HG03039 (cell line): ENCODE data around the gene XRCC4.
"Not testable (repeated sequence)": the region's sequence is repeated elsewhere in the genome, so short reads cannot be mapped to it uniquely, and the experiment has no call there.

Experiments
- ATAC-seq: cut with Tn5 transposase; IDR thresholded peaks from one replicate; pipeline ENCODE4 v1.9.1; 2021; ENCODE audit warnings: mild to moderate bottlenecking, moderate library complexity; ENCODE audit not compliant: unreplicated experiment

Gene XRCC4

GRCh38 chr5:83076742-83077661, at the start of gene XRCC4, which contains the start of gene TMEM167A:
Gene XRCC4 (plus strand): TSS chr5:83077547. CDS start chr5:83104920, 27,373 bp downstream.
Gene TMEM167A (minus strand): TSS chr5:83077394. CDS start chr5:83077323, 71 bp downstream.
- ATAC-seq: peak; percentile 98

DNA sequence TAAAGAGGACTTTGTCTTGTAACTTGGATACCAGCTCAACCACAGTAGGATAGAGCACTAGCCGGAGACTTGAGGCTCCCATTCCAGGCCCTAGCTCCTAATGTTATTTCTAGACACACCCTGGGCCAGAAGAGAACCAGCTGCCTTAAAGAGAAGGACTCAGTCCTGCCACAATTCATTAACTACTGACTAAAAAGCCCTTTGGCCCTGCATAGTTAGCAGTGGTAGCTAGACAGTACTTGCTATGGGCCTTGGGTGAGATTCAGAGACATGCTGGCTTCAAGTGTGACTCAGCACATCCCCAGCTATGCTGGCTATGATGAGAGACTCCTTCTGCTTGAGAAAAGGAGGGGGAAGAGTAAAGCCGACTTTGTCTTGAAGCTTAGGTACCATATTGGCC, 47.4 kb upstream of the XRCC4 start:
- no peak for ATAC-seq

DNA sequence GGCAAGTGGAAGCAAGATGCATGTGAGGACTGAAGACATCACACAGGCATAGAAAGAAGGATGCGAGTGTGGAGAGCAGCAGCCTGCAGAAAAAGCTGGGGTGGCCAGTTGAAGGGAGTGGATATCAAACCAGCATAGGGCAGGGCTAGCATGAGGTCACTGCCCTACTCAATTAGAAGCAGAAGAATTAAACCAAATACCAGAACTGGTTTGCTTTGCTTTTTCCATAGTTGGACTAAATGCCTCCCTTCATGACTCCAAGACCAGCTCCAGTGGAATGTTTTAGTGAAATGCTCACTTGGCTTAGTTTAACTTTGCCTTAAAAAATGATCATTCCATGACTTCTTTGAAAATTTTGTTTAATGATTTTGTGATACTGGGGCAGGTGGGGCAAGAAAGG, 46.0 kb upstream of the XRCC4 start:
- ATAC-seq: no peak

GRCh38 chr5:83034036-83034435, 43.3 kb upstream of the XRCC4 start:
- ATAC-seq: no peak

DNA sequence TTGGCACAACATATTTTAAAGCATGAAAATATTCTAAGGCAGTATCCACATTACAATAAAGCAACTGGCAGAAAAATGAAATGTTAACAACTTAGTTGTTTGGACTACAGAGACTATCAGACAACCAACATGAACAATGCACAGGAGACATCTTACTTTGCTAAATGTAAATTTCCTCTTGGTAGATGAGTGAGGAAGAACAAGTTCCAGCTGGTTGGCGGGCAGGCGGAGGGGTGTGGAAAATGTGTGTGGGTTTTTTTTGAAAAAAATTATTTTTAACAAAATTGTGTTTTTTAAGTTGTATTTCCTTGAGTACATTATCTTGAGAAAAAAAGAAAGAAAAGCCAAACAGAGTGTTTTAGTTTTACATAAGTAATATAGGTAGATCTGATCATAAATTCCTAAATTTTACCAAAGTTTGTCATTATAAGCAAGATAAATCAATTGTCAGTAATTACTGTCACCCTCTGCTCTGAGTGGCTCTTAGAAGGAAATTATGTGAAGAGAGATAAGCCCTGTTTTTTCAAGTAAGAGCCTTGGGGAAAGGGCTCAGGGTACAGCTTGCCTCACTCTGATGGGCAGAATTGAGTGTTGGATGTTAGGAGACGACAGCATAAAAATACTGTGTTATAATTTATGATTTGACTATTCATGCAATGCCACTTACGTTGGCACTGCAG, 42.7 kb upstream of the XRCC4 start:
- ATAC-seq: no peak

GRCh38 chr5:83035373-83036100, 41.8 kb upstream of the XRCC4 start:
- ATAC-seq: no peak

- ATAC-seq: no peak
These were observed 40.3 kb upstream of the XRCC4 start for GRCh38 chr5:83036991-83037575.

DNA sequence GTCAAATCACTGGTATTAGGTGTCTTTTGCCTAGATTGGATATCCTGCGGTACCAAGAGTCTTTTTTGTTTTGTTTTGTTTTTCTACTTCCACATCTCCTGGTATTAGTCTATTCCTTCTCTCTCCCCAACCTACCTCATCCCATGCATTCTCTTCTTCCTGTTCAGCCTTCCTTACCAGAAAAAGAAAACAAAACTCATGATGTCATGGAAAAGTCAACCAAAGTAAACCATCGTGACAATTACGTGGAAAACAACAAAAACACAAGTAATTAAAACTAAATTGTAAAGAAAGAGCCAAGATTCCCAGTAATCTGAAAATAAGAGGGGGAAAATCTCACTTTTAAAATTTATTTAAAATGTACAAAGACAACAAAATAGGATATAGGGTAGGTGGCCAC, 38.4 kb upstream of the XRCC4 start:
- no peak for ATAC-seq

DNA sequence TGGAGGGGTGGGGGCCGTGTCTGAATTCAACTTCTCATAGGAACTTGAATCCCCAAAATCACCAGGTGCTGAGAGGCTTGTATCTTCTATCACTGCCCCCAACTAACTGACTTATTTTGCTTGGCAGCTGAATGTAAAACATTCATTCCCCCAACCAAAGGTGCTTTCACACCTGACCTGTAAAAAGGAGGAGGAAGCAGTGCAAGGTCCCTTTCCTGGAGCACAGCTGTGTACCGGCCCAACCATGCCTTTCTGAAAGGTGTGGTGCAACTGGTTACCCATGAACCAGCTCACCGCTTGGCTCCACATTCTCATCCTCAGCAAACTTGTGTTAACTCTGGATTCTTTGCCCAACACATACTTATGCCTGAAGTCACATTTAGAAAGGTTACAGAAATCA, 34.8 kb upstream of the XRCC4 start:
- ATAC-seq: no peak

GRCh38 chr5:83044926-83045325, 32.4 kb upstream of the XRCC4 start:
- no peak for ATAC-seq

- no peak for ATAC-seq
These were observed 29.1 kb upstream of the XRCC4 start for GRCh38 chr5:83048277-83048676.

GRCh38 chr5:83048811-83049210, 28.5 kb upstream of the XRCC4 start:
- no peak for ATAC-seq

DNA sequence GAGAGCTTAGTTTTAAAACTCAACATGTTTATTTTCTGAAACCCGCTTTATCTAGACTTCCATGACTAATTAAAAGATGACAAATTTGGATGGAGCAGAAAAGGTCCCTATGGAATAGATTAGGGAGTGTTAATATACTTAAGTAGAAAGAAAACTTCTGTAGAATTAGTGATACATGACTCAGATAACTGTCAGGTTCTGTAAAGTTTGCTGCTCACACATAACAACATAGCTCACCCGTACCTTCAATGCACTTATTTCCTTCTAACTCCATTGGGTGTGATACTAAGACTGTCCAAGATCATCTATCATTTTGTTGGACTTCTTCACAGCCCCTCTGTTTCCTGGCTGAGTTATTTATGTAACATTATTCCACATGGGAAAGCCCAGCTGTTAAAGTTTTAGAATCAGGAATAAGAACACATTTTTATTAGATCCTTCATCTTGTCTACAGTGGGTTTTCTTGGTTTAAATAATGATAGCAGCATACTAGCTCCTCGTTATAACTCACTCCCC, 27.9 kb upstream of the XRCC4 start:
- ATAC-seq: no peak

DNA sequence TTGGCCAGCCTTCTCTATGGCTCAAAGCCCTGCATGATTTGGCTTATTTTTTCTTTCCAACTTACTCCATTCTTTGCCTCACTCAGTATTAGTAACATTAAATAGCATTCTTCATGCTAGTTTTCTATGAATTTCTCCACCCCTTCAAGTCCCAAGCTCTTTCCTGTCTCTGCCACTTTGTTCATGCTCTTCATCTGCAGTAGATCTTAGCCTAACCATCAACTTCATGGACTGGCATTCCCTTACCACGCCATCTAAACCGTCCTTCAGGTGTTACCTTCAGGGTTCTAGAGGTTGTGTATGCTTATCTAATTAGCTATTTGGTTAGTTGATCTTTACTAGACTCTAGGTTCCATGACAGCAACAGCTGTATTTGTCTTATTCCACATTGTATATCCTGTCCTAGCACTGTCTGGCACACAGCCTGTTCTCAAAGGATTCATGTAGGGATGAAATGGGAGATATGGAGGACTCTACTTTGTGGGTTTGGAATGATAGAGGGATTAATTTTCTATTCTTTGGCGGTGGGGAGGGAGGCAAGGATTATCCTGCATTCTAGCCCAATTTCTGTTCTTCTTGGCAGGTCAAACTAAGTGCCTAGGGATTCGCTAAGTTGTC, 26.5 kb upstream of the XRCC4 start:
- no peak for ATAC-seq

GRCh38 chr5:83055166-83055565, 22.2 kb upstream of the XRCC4 start:
- ATAC-seq: no peak

DNA sequence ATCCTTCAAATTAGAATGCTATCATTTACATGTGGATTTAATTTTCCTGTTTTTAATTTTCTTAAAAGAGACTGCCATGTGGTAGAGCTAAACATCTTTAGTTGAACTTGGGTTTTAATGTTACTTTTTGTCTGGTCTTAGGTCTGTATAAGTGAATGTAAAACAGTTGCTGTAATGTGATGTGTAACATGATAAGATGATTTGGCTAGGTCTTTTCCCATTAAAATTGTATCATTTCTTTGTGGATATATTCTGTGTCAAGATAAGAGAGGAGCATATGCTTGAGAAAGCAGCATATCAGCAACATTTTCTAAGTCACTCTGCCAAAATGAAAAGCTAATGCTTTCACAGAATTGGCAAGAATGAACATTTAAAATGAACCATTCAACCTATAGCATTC, 18.6 kb upstream of the XRCC4 start:
- ATAC-seq: no peak

GRCh38 chr5:83059341-83059740, 18.0 kb upstream of the XRCC4 start:
- no peak for ATAC-seq

DNA sequence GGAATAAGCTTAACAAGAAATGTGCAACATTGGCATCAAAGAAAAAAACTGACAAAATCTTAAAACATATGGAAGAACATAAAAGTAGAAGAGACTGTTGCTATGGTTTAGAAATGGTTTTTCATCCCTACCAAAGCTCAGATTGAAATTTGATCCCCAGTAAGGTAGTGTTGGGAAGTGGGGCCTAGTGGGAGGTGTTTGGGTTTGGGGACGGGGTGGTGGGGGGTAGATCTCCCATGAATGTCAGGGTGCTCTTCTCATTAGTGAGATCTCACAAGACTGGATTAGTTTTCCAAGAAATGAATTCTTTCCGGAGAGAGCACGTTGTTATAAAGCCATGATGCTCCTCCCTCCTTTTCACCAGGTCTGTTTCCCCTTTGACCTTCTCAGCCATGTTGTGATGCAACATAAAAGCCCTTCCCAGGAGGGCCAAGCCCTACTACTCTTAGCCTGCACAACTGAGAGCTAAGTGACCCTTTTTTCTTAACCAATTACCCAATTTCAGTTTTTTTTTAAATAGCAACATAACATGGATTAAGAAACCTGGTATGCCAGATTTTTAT, 10.7 kb upstream of the XRCC4 start:
- ATAC-seq: no peak

GRCh38 chr5:83067377-83067776, 10.0 kb upstream of the XRCC4 start:
- ATAC-seq: not testable (repeated sequence)
